ENCODE data around the gene APOBEC3H.
A peak's percentile ranks its signal among the peaks of the same experiment; 100 is the strongest.

APOBEC3H gene

GRCh38 chr22:39130892-39131855 lies 34.1 kb downstream of the APOBEC3H start:
- TF ChIP-seq POLR2A (IDR thresholded peaks at IDR 0.05; ENCODE audit: low read length) (no peak), GATA1 (IDR thresholded peaks at IDR 0.05; ENCODE audit: low read depth, low read length) (no peak)
- DNase-seq, result no peak

DNA sequence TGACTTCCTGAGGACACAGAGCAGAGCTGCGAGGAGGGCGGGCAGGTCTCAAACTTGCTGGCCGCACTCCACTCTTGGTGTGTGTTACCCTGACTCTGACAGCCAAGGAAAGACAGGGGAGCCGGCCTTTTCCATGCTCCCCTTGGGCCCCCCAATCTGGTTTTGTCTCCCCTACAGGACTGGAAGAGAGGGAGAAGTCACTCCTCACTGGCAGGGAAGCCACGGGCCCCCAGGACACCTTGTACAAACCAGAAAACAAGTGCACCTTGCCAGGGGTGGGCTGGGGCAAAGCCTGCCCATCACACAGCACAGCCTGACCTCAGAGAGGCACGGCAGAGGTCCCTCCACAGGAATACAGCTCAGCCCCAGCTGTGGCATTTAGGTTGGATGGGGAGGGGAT lies 35.2 kb downstream of the APOBEC3H start:
- TF ChIP-seq GATA1 (IDR thresholded peaks at IDR 0.05; ENCODE audit: low read depth, low read length) (no peak), POLR2A (IDR thresholded peaks at IDR 0.05; ENCODE audit: low read length) (no peak)
- DNase-seq, result no peak

DNA sequence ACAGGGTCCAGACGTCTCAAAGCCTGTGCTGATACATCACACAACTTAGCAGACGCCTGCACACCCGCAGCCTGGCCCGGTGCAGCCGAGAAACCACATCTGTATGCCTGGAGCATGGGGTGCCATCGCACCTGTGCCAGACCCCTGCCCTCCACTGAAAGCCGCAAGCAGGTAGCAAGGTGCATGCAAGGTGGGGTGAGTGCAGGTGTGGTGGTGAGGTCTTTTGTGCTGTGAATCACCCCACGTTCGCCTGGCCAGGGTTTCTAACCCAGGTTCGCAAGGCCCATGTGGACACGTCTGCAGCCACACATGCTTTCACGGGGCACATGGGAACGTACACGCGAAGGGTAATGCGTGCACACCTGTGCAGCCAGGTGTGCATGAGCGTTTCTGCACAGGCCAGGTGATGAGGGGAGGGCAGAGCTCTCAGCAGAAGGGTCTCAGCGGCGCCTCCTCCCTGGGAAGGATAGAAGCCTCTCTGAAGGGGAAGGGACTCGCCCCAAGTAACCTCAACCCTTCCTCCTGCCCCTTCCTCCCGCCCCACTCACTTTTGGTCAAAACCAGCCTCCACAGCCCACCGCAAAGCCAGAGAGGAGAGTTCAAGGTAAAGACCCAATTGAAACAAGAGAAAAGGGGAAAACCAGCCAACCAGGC lies 36.0 kb downstream of the APOBEC3H start:
- DNase-seq, result no peak
- TF ChIP-seq GATA1 (IDR thresholded peaks at IDR 0.05; ENCODE audit: low read depth, low read length) (no peak), POLR2A (IDR thresholded peaks at IDR 0.05; ENCODE audit: low read length) (no peak)

- DNase-seq, result no peak
- TF ChIP-seq GATA1 (IDR thresholded peaks at IDR 0.05; ENCODE audit: low read depth, low read length) (no peak), POLR2A (IDR thresholded peaks at IDR 0.05; ENCODE audit: low read length) (no peak)
Observed at GRCh38 chr22:39133871-39134270, 36.8 kb downstream of the APOBEC3H start.

GRCh38 chr22:39134366-39135091 lies 37.5 kb downstream of the APOBEC3H start:
- TF ChIP-seq POLR2A (IDR thresholded peaks at IDR 0.05; ENCODE audit: low read length) (no peak), GATA1 (IDR thresholded peaks at IDR 0.05; ENCODE audit: low read depth, low read length) (no peak)
- DNase-seq, result no peak

GRCh38 chr22:39135092-39135896 lies 38.2 kb downstream of the APOBEC3H start:
- TF ChIP-seq POLR2A (IDR thresholded peaks at IDR 0.05; ENCODE audit: low read length) (no peak), GATA1 (IDR thresholded peaks at IDR 0.05; ENCODE audit: low read depth, low read length) (no peak)
- peak; percentile 50 to 64 for DNase-seq

GRCh38 chr22:39136317-39136716 lies 39.3 kb downstream of the APOBEC3H start:
- no peak for DNase-seq
- TF ChIP-seq GATA1 (IDR thresholded peaks at IDR 0.05; ENCODE audit: low read depth, low read length), result no peak
- no peak for TF ChIP-seq POLR2A (IDR thresholded peaks at IDR 0.05; ENCODE audit: low read length)

GRCh38 chr22:39138357-39138997 lies 41.4 kb downstream of the APOBEC3H start:
- TF ChIP-seq GATA1 (IDR thresholded peaks at IDR 0.05; ENCODE audit: low read depth, low read length), result no peak
- TF ChIP-seq POLR2A (IDR thresholded peaks at IDR 0.05; ENCODE audit: low read length), result no peak
- no peak for DNase-seq

GRCh38 chr22:39139933-39140332 lies 42.9 kb downstream of the APOBEC3H start:
- no peak for DNase-seq
- no peak for TF ChIP-seq GATA1 (IDR thresholded peaks at IDR 0.05; ENCODE audit: low read depth, low read length)

GRCh38 chr22:39142088-39142680 lies 45.1 kb downstream of the APOBEC3H start:
- TF ChIP-seq POLR2A (IDR thresholded peaks at IDR 0.05; ENCODE audit: low read length) (no peak), GATA1 (IDR thresholded peaks at IDR 0.05; ENCODE audit: low read depth, low read length) (no peak)
- peak; percentile 25 to 26 for DNase-seq

DNA sequence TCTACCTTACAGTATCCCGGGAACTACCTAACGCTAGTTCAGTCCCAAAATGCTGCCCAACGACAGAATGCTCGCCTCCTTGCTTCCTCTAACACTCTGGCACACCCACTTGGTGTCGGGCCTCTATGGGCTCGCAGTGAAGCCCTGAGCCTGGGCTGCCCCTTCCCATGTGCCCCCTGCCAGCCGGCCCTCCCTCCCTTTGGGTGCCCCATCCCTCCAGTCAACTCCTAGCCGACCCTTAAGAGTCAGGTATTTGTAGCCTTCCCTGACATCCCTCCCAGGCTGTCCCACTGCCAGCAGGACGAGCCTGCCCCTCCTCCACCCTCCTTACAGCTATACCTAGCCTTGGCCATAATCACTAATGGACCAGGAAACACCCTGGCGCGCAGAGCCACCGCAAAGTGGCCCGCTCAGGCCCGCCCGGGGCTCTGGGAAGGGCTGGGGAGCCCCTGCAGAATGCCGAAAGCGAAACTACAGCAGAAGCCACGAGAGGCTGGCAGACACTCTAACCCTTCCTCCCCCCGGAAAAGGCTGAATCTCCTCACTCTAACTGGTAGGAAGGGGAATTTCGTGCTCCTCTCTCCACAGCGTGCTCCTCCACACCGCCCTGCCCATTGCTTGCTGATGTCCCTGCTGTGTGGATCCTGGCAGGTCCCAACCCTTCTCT lies 47.2 kb downstream of the APOBEC3H start:
- DNase-seq, result peak; percentile 55 to 65
- TF ChIP-seq POLR2A (IDR thresholded peaks at IDR 0.05; ENCODE audit: low read length), result no peak
- TF ChIP-seq GATA1 (IDR thresholded peaks at IDR 0.05; ENCODE audit: low read depth, low read length), result no peak
